ENCODE measurements around the gene NCKAP1. TPM values are rescaled to one million over a fixed set of nuclear protein-coding genes. Genes with fewer than 3 reads are reported as not detected.

The NCKAP1 gene, protein sequence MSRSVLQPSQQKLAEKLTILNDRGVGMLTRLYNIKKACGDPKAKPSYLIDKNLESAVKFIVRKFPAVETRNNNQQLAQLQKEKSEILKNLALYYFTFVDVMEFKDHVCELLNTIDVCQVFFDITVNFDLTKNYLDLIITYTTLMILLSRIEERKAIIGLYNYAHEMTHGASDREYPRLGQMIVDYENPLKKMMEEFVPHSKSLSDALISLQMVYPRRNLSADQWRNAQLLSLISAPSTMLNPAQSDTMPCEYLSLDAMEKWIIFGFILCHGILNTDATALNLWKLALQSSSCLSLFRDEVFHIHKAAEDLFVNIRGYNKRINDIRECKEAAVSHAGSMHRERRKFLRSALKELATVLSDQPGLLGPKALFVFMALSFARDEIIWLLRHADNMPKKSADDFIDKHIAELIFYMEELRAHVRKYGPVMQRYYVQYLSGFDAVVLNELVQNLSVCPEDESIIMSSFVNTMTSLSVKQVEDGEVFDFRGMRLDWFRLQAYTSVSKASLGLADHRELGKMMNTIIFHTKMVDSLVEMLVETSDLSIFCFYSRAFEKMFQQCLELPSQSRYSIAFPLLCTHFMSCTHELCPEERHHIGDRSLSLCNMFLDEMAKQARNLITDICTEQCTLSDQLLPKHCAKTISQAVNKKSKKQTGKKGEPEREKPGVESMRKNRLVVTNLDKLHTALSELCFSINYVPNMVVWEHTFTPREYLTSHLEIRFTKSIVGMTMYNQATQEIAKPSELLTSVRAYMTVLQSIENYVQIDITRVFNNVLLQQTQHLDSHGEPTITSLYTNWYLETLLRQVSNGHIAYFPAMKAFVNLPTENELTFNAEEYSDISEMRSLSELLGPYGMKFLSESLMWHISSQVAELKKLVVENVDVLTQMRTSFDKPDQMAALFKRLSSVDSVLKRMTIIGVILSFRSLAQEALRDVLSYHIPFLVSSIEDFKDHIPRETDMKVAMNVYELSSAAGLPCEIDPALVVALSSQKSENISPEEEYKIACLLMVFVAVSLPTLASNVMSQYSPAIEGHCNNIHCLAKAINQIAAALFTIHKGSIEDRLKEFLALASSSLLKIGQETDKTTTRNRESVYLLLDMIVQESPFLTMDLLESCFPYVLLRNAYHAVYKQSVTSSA
- total RNA-seq: 1 to 10 TPM; 1.2 to 1.4 TPM

DNA sequence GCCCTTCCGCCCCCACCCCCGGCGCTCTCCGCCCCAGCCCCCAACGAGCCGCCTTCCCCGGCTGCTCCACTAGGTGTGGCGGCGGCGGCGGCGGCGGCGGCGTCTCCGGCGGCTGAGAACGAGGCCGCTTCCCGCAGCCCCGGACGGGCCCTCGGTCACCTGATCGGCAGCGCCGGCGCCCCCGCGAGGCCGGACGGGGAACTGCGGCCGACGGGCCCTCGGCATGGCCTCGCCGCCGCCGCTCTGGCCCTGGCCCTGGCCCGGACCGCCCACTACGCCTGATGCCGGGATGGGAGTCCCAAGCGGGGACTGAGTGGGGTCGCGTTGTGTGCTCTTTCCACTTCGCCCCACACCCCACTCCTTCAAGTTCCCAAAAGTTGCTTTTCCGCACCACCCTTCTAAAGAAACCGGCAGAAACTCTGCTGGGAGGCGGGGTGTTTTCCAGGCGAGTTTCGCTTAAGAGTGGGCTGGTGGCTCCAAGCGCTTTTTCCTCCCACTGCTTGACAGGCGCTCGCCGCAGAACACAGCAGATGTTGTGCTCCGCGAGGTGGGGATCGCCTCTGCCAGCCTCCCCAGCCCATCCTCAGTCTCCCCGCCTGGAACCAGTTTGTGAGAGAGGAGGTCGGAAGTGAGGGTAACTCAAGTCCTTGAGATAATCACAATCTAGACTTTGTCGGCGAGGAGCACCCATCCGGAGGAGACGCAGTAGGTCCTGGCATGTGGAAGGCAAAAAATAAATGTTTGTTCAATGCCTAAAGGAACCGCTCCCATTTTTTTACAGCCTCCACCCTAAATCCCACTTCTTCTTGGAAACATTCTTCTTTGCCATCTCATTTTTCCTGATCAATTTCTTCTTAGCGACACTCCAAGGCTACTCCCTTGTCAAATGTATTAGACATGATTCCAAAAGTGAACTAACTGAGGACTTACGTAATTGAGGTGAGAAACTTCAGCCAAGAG is at the start of gene NCKAP1:
Gene NCKAP1, minus strand, starts transcription at position 117 of the 960 bp plus-strand sequence. CDS start 358 bp downstream, outside the sequence.
- Mint-ChIP-seq H3K4me1 (peaks cover 27% of the 10 kb centered on the region), H3K4me3 (peak within 1 kb of the TSS; percentile 77), H3K27ac (no peak within 1 kb of the TSS), H3K36me3 (no peaks in the 10 kb centered on the region), H3K27me3 (peaks cover 81% of the 10 kb centered on the region), H3K9me3 (no peaks in the 10 kb centered on the region)
- peak; percentile 86 for DNase-seq

DNA sequence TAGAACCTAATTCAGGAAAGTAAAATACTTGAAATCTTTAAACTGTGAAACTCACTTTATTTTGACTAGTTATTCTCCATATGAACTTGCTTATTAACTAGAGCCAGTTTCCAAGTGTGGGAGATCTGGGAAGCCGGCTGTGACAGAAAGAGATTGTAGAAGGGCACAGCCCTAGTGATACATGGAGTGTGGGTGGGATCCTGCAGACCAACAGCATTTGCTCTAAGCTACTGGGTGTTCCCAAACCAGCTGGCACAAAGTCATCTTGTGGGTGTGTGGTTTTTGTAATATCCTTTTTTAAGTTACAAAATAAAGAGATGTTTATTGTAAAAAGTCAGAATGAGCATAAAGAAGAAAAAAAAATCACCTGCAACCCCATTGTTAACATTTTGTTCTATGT is 43.7 kb upstream of the NCKAP1 start:
- no peaks in the 10 kb centered on the region for H3K36me3 Mint-ChIP-seq

DNA sequence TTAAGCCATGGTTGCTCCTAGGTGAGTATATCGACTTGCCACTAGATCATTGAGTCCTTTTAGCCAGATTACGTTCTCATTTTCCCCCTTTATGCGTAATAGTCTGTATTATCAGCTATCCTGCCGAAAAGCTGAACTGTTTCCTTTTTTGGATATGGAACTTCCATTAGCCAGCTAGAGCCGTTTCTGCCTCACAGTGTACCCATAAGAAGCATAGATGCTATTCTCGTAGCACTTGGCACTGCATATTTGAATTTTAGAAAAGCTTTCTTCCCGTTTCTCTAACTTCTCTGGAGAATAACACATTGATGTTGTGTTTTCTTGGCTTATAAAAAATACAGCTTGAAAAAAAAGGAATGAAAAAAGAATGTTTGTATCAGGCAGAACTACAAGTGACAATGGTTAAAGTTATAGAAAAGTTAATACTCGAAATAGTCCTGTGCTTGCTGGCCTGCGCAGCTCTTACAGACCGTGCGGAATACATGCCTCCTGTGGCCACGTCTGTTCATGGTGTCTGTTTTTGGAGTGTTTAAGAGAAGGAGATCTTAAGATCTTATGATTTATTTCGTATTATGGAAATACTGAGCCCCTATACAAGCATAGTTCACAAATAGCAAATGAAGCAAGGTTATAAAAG is 41.0 kb upstream of the NCKAP1 start:
- Mint-ChIP-seq H3K4me1 (peaks cover 11% of the 10 kb centered on the region), H3K36me3 (no peaks in the 10 kb centered on the region), H3K27me3 (peaks cover 12% of the 10 kb centered on the region), H3K4me3 (peak overlapping the region; percentile 90), H3K9me3 (no peaks in the 10 kb centered on the region), H3K27ac (no peak overlapping the region)
- DNase-seq: no peak

More for the DNA sequence above, 43.7 kb upstream of the NCKAP1 start:
- no peak for DNase-seq
- peaks cover 11% of the 10 kb centered on the region for H3K4me1 Mint-ChIP-seq
- H3K27me3 Mint-ChIP-seq: peaks cover 12% of the 10 kb centered on the region
- no peaks in the 10 kb centered on the region for H3K9me3 Mint-ChIP-seq
- H3K4me3 Mint-ChIP-seq: no peak overlapping the region
- H3K27ac Mint-ChIP-seq: no peak overlapping the region

DNA sequence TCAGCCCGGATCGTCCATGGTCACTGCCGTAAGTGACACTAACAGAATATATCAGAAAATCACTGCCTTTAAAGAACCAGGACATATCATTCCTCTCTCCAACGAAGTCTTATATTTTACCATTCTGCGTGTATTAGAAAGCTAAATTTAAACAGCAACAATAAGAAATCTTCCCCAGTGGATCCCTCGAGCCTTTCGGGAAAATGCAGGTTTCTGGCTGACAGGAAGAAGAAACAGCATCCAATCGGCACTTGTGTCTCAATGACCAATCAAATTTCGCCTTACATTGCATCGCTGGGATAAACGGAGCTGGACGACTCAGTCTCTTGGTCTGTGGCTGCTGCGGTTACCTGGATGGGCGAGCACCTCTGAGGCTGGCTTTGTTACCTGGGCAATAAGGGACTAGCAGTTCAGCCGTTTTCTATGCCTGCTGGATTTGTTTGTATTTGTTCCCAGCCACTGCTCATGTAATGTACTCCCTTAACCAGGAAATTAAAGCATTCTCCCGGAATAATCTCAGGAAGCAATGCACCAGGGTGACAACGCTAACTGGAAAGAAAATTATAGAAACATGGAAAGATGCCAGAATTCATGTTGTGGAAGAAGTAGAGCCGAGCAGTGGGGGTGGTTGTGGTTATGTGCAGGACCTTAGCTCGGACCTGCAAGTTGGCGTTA is 40.3 kb upstream of the NCKAP1 start, which contains the start of gene DUSP19:
Gene DUSP19, plus strand, starts transcription at position 284 of the 675 bp plus-strand sequence. Its CDS starts 187 bp downstream, at position 471.
- Mint-ChIP-seq H3K36me3 (no peaks in the 10 kb centered on the region), H3K4me3 (peak within 1 kb of the TSS; percentile 90), H3K27me3 (peaks cover 12% of the 10 kb centered on the region), H3K27ac (peak within 1 kb of the TSS; percentile 57), H3K9me3 (no peaks in the 10 kb centered on the region), H3K4me1 (peaks cover 11% of the 10 kb centered on the region)
- DNase-seq: peak; percentile 78

DNA sequence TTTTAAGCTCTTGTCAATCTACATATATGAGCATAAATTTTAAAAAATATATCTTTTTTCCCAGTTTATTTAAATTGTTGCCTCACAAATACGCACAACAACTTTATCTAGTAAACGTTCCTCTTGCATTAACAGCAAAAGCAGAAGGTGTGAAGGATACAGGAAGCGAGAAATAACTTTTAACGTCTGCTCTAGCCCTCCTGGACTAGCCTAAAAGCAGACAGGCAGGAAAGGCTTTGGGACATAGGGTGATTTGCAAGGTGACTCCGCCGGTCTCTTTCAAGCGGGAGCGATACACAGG is 39.9 kb upstream of the NCKAP1 start:
- Mint-ChIP-seq H3K27me3 (peaks cover 15% of the 10 kb centered on the region), H3K4me3 (peak overlapping the region; percentile 90), H3K27ac (no peak overlapping the region), H3K4me1 (peaks cover 11% of the 10 kb centered on the region), H3K36me3 (no peaks in the 10 kb centered on the region), H3K9me3 (no peaks in the 10 kb centered on the region)
- no peak for DNase-seq

DNA sequence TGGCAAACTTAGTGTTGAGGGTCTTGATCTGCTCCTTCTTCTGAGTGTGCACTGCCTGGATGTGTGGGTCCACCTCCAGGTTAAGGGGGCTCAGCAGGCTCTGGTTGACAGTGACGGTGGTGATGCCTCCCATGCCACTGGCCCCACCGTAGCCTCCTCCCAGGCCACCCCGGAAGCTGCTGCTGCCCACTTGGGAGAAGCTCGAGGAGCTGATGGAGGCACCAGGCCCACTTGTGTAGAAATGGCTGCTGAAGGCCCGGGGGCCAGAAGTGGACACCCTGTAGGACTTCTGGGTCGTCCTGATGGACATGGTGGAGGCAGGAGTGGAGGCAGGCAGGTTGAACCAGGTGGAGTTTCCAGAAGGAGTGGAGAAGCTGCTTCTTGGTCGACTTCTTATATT is 33.9 kb upstream of the NCKAP1 start:
- H3K27me3 Mint-ChIP-seq: peaks cover 35% of the 10 kb centered on the region
- H3K4me1 Mint-ChIP-seq: no peaks in the 10 kb centered on the region
- no peak overlapping the region for H3K27ac Mint-ChIP-seq
- no peaks in the 10 kb centered on the region for H3K9me3 Mint-ChIP-seq
- no peak for DNase-seq
- H3K4me3 Mint-ChIP-seq: no peak overlapping the region
- H3K36me3 Mint-ChIP-seq: no peaks in the 10 kb centered on the region

DNA sequence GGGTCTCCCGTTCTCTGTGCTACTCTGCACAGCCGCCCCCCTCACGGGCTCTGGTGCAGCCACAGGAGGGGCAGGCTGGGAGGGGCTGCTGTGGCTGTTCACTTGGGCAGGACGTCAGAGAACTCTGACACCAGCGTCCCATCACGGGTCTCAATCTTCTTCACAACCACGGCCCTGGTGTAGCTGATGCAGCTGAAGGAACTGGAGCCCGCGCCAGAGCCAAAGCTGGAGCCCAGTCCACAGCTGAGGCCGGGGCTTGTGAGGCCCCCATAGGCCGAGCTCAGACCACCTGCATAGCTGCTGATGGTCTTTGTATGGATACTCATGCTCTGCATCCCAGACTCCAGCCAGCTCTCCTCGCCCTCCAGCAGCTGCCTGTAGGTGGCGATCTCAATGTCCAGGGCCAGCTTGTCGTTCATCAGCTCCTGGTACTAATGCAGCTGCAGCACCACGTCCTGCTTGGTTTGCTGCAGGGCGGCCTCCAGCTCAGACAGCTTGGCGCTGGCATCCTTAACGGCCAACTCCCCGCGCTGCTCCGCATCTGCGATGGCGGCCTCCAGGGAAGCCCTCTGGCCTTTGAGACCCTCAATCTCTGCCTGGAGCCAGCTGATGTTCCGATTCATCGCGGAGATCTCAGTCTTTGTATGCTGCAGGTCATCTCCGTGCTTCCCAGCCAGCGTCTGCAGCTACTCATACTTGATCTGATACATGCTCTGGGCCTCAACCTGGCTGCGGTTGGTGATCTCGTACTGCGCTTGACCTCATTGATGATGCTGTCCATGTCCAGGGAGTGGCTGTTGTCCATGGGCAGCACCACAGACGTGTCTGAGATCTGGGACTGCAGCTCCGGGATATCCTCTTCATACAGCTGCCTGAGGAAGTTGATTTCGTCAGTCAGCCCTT is 32.9 kb upstream of the NCKAP1 start:
- Mint-ChIP-seq H3K4me3 (no peak overlapping the region), H3K9me3 (no peaks in the 10 kb centered on the region), H3K4me1 (no peaks in the 10 kb centered on the region), H3K27me3 (peaks cover 36% of the 10 kb centered on the region), H3K36me3 (no peaks in the 10 kb centered on the region), H3K27ac (no peak overlapping the region)
- DNase-seq: no peak

DNA sequence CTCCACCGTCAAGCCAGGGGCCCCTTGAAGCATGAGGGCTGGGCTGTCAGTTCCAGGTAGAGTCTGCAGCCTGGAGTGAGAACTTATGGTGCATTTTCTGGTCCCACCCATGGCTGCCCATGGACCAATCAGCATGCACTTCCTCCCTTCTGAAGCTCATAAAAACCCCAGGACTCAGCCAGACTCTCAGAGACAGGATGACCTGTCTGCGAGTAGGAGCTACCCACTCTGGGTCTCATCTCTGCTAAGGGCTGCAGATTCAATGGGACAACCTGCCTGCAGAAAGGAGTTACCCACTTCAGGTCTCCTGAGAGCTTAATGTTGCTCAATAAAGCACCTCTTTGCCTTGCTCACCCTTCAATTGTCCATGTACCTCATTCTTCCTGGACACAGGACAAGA is 30.9 kb upstream of the NCKAP1 start:
- no peak overlapping the region for H3K27ac Mint-ChIP-seq
- no peaks in the 10 kb centered on the region for H3K9me3 Mint-ChIP-seq
- no peak for DNase-seq
- H3K4me1 Mint-ChIP-seq: no peaks in the 10 kb centered on the region
- H3K4me3 Mint-ChIP-seq: no peak overlapping the region
- H3K36me3 Mint-ChIP-seq: no peaks in the 10 kb centered on the region
- H3K27me3 Mint-ChIP-seq: peaks cover 46% of the 10 kb centered on the region

DNA sequence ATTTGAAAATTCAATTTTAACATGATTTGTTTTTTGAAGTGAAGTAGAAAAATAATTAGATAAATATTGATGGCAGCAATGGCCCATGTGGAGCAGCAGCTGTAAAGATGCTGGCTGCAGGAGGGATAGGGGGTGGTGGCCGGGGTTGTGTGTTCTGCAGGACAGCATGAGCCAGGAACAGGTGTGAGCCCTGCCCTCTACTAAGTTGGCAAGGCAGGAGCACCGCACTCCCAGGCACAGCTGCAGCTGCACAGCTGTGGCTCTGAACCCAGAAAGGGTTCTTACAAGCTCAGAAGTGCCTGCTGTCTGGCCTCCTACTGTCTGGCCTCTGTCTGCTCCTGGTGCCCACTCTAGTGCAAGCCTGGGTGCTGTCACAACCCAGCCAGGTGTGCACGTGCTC is 30.3 kb upstream of the NCKAP1 start:
- no peaks in the 10 kb centered on the region for H3K4me1 Mint-ChIP-seq
- H3K27me3 Mint-ChIP-seq: peaks cover 53% of the 10 kb centered on the region
- no peaks in the 10 kb centered on the region for H3K36me3 Mint-ChIP-seq
- no peak overlapping the region for H3K27ac Mint-ChIP-seq
- no peak overlapping the region for H3K4me3 Mint-ChIP-seq
- H3K9me3 Mint-ChIP-seq: no peaks in the 10 kb centered on the region
- DNase-seq: no peak

DNA sequence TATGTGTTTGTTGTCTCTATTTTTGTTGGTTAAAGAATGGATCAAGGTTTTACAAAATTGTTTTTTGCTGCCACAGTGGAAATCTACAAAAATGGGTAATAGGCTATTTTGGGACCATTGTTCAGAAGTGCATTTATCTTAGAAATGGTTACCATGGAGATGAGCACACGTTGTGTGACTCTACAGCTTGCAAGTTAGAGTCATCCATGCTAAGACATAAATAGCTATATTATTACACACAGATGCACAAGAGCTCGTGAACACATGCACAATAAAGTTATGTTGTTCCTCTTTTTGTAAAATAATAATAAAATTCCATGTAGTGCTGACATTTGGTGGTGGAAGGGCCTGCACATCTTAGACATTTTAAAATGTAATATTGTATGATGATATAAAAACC is 24.8 kb upstream of the NCKAP1 start:
- no peak overlapping the region for H3K27ac Mint-ChIP-seq
- peaks cover 52% of the 10 kb centered on the region for H3K27me3 Mint-ChIP-seq
- no peaks in the 10 kb centered on the region for H3K36me3 Mint-ChIP-seq
- no peak for DNase-seq
- no peak overlapping the region for H3K4me3 Mint-ChIP-seq
- no peaks in the 10 kb centered on the region for H3K4me1 Mint-ChIP-seq
- no peaks in the 10 kb centered on the region for H3K9me3 Mint-ChIP-seq

DNA sequence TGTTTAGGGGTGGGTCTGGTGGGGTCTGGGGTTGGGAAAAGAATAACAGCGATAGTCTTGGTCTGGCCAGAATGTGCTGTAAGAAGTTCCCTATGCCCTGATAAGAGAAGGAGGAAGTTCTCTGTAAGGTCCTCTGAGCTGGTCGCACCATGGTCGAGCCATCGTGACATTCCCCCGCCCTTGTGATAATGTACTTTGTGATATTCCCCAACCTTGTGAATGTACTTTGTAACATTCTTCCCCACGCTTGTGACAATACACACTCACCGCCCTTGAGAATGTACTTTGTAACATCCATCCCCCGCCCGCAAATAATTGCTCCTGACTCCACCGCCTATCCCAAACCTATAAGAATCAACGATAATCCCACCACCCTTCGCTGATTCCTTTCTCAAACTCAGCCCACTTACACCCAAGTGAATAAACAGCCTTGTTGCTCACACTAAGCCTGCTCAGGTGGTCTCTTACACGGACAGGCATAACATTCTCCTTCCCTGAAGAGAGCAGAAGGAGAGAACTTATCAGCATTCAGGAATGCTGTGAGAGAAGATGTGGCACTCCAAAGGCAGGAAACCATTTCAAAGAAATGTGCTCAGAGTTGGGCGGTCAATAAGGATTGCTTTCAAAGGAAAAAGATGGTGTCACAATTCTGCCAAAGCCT is 22.4 kb upstream of the NCKAP1 start:
- H3K27me3 Mint-ChIP-seq: peaks cover 49% of the 10 kb centered on the region
- no peaks in the 10 kb centered on the region for H3K4me1 Mint-ChIP-seq
- no peak overlapping the region for H3K27ac Mint-ChIP-seq
- H3K9me3 Mint-ChIP-seq: no peaks in the 10 kb centered on the region
- DNase-seq: no peak
- H3K36me3 Mint-ChIP-seq: no peaks in the 10 kb centered on the region
- no peak overlapping the region for H3K4me3 Mint-ChIP-seq

DNA sequence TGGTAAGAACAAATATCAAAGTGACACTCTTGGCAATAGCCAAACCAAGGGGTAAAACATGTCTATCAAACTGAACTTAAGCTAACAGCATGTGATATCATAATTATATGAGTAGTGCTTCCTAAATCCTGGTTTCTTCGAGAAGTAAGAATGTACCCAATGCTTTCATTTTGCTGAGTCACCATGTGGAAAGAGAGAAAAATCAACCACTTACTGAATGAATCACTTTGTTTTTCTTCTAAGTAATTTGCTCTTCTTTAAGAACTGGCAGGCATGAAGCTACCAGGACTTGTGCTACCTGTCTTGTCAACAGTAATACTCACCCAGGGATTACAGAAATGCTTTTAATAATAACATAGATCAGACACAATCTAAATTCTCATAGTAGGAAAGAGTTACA is 21.3 kb upstream of the NCKAP1 start:
- Mint-ChIP-seq H3K4me3 (no peak overlapping the region), H3K9me3 (no peaks in the 10 kb centered on the region), H3K4me1 (no peaks in the 10 kb centered on the region), H3K27me3 (peaks cover 43% of the 10 kb centered on the region), H3K27ac (no peak overlapping the region), H3K36me3 (no peaks in the 10 kb centered on the region)
- DNase-seq: no peak
